Kidney epithelial cell (primary cell): Measurements from ENCODE around the gene BSPH1. TPM values are rescaled to one million over a fixed set of nuclear protein-coding genes. Genes with fewer than 3 reads are reported as not detected.

Experiments
- DNase-seq: peaks from one replicate; pipeline ENCODE4 v3.0.0-alpha.2; 2010; ENCODE audit warnings: low read depth
- H3K27me3 ChIP-seq: 2 replicates; pipeline ENCODE4 v1.6.0; 2011; ENCODE audit warnings: low read length; ENCODE audit not compliant: control insufficient read depth, insufficient read depth
- H3K36me3 ChIP-seq: 2 replicates; pipeline ENCODE4 v1.5.1; 2011; ENCODE audit warnings: low read length; ENCODE audit not compliant: control insufficient read depth, insufficient read depth
- H3K4me3 ChIP-seq: 2 replicates; pipeline ENCODE4 v1.5.1; 2011; ENCODE audit warnings: low read depth, mild to moderate bottlenecking, control low read depth, low read length
- total RNA-seq: library from RNA; depleted of rRNA; stranded (reverse); fragments of >200 nt; gene quantifications from 2 replicates; pipeline ENCODE4 v1.2.3, GENCODE V29; 2015
- TF ChIP-seq, protein P1 (sequence below): IDR thresholded peaks from 2 replicates; pipeline ENCODE4 v1.5.1; 2011; ENCODE audit warnings: mild to moderate bottlenecking, moderate library complexity, low read length, control low read depth, inconsistent platforms; ENCODE audit not compliant: insufficient read depth, poor library complexity, severe bottlenecking

Gene BSPH1
- total RNA-seq, 1 donor from 2014 or later: not detected

DNA sequence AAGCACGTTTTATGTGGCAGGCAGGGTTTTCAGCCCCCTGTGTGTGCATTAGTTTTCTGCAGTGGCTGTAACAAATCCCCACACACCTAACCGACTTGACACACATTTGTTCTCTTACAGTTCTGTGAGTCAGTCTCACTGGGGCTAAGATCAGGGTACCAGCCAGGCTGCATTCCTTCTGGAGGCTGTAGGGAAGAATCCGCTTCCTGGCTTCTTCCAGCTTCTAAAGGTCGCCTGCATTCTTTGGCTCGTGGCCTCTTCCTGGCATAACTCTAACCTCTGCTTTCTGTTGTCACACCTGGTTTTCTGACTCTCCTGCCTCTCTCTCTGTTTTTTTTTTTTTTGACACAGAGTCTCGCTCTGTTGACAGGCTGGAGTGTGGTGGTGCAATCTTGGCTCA lies 8.9 kb upstream of the BSPH1 start:
- DNase-seq: no peak
- Histone ChIP-seq H3K27me3 (no peaks in the 10 kb centered on the region), H3K36me3 (no peaks in the 10 kb centered on the region), H3K4me3 (no peak overlapping the region)
- TF ChIP-seq, protein P1, sequence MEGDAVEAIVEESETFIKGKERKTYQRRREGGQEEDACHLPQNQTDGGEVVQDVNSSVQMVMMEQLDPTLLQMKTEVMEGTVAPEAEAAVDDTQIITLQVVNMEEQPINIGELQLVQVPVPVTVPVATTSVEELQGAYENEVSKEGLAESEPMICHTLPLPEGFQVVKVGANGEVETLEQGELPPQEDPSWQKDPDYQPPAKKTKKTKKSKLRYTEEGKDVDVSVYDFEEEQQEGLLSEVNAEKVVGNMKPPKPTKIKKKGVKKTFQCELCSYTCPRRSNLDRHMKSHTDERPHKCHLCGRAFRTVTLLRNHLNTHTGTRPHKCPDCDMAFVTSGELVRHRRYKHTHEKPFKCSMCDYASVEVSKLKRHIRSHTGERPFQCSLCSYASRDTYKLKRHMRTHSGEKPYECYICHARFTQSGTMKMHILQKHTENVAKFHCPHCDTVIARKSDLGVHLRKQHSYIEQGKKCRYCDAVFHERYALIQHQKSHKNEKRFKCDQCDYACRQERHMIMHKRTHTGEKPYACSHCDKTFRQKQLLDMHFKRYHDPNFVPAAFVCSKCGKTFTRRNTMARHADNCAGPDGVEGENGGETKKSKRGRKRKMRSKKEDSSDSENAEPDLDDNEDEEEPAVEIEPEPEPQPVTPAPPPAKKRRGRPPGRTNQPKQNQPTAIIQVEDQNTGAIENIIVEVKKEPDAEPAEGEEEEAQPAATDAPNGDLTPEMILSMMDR: no peak

DNA sequence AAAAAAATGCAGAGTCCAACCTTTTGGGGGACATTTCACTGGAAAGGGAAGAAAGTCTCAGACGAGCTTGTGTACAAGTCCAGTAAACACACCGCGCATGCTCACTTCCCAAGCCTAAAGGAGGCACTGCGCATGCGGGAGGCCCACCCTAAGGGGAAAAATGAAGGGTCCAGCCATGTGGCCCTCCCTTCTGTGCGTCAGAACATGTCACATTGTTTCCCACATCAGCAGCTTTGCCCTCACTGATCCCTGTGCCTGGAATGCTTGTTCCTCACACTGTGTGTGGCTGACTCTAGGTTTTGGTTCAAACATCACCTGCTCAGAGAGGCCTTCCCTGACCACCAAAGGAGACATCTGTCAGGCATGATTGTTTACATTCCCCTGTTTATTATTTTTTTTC lies 6.8 kb upstream of the BSPH1 start:
- TF ChIP-seq, protein P1: no peak
- no peaks in the 10 kb centered on the region for H3K36me3 ChIP-seq
- no peaks in the 10 kb centered on the region for H3K27me3 ChIP-seq
- no peak for DNase-seq
- no peak overlapping the region for H3K4me3 ChIP-seq

DNA sequence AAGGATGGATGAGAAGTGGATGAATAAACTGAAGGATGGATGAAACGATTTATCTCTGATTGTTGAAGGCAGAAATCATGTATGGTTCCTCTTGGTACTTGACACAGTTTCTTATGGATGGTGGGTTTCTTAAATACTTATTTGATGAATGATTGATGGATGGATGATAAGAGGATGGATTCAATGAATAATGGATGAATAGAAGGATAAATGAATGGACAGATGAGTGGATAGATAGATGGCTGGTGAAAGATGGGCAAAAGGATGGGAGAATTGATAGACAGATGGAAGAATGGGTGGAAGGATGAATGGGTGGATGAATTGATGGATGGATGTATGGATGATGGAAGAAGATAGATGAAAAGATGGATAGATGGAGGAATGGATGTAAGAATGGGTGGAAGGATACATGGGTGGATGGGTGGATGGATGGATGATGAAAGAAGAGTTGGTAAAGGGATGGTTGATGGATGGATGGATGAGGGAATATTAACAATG lies 4.3 kb upstream of the BSPH1 start:
- no peak for DNase-seq
- TF ChIP-seq, protein P1: no peak
- peaks cover under 1% of the 10 kb centered on the region for H3K27me3 ChIP-seq
- no peak overlapping the region for H3K4me3 ChIP-seq
- no peaks in the 10 kb centered on the region for H3K36me3 ChIP-seq

GRCh38 chr19:47994209-47994802 lies 2.3 kb upstream of the BSPH1 start, which contains the start of gene ELSPBP1:
TSS of gene ELSPBP1 (plus strand) at chr19:47994632. CDS start at chr19:48008668, 14,036 bp downstream.
- Histone ChIP-seq H3K4me3 (no peak within 1 kb of the TSS), H3K27me3 (peaks cover 5% of the 10 kb centered on the region), H3K36me3 (no peaks in the 10 kb centered on the region)
- peak; percentile 37 for DNase-seq
- TF ChIP-seq, protein P1: no peak

DNA sequence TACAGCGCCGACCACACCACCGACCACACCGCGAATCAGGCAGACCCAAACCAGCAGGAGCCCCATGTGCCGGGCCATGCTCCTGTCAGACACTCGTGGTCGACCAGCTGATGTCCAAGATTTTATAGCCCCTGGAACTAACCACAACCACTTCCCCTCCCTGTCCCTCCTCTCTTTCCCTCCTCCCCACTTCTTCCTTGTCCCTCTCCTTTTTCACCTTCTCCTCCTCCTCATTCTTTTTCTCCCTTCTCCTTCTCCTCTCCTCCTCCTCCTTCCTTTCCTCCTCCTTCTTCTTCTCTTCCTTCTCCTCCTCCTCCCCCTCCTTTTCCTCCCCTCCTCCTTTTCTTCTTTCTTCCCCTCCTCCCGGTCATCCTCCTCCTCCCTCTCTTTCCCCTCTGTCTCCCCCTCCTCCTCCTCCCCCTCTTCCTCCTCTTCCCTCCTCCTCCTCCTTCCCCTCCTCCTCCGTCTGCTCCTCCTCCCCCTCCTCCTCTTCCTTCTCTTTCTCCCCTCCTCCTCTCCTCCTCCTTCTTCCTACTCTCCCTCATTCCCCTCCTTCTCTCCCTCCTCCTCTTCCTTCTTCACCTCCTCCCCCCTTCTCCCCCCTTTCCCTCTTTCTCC lies 670 bp downstream of the BSPH1 start:
- Histone ChIP-seq H3K36me3 (no peaks in the 10 kb centered on the region), H3K4me3 (no peak overlapping the region), H3K27me3 (peaks cover 5% of the 10 kb centered on the region)
- TF ChIP-seq, protein P1: no peak
- DNase-seq: no peak
